ENCODE data around the gene TRAPPC11.

Gene TRAPPC11

DNA sequence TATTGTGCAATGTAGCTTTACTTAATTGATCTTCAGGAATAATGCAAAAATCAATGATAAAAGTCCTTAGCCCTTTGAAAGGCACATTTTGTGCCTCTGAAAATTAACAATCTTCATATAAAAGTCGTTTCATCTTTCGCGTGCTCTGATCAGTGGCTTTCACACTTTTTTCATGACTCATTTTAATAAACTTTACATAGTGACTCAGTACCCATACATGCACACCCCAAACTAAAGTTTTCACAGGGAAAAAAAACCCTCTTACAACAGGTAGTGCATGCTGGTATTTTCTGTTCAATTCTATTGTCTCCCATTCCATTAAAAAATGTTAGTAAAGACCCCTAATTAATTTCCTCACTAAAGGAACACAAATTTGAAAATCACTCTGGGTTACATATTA, 21.6 kb upstream of the TRAPPC11 start:
- DNase-seq (ENCODE audit: low read depth): no peak

DNA sequence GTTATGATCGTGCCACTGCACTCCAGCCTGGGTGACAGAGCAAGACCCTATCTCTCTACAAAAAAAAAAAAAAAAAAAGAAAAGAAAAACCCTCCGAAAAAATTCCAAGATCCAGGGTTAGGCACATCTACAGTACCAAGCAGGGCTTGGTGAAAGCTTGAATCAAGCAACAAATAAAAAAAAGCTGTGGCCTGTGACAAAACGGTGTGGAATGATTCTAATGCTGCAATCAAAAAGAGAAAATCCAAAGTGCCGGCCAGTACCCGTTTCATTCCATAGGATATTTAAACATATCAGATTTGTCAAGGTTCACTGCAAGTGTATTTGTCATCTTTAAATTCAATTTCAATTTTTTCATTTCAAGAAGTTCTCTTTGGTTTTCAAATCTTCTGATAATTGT, 20.7 kb upstream of the TRAPPC11 start:
- DNase-seq (ENCODE audit: low read depth): no peak

DNA sequence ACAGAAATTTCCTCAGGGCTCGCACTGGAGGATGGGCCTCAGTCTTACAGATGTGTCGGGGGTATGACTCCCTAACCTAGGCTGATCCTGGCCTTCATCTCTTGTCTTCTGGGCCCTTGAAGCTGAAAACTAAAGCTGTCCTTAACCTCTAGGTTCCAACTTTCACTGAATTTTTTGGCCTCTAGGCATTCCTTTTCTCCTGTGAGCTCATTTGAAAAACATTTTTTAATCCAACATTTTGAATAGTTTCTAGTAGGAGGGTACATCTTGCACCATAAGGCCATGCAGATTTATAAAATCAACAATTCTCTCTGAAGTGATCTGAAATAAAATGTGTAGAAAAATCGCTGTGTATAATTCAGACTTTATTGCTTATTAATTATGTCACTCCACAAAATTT, 19.8 kb upstream of the TRAPPC11 start:
- DNase-seq (ENCODE audit: low read depth): no peak

DNA sequence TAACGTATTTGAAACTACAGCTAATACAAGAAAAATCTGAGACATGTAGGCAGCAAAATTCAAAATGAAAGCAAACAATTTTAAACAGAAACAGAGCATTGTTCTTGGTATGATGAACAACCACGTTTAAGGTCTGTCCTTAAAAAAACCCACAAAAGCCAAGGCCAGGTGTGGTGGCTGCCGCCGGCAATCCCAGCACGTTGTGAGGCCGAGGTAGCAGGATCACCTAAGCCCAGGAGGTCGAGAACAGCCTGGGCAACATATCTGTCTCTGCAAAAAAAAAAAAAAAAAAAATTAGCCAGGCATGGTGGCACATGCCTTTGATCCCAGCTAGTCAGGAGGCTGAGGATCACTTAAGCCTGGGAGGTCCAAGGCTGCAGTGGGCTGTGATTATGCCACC, 13.8 kb upstream of the TRAPPC11 start:
- DNase-seq (ENCODE audit: low read depth): no peak

DNA sequence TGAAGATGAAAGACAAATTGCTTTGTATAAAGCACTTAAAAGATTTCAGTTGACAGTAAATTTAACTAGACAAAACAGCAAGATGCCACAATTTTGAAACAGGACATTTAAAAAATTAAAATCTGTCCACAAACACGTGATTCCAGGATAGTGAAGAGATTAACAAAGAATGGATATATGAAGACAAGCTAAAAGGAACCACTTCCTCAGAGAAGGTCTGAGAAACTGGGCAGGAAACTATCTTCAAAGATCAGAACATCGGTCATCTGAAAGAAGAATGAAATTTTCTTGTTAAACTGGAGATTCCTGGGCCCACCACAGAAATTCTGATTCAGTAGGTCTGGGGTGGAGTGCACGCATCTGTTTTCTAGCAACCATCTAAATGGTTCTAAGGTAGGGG, 1.5 kb upstream of the TRAPPC11 start:
- DNase-seq (ENCODE audit: low read depth): no peak

DNA sequence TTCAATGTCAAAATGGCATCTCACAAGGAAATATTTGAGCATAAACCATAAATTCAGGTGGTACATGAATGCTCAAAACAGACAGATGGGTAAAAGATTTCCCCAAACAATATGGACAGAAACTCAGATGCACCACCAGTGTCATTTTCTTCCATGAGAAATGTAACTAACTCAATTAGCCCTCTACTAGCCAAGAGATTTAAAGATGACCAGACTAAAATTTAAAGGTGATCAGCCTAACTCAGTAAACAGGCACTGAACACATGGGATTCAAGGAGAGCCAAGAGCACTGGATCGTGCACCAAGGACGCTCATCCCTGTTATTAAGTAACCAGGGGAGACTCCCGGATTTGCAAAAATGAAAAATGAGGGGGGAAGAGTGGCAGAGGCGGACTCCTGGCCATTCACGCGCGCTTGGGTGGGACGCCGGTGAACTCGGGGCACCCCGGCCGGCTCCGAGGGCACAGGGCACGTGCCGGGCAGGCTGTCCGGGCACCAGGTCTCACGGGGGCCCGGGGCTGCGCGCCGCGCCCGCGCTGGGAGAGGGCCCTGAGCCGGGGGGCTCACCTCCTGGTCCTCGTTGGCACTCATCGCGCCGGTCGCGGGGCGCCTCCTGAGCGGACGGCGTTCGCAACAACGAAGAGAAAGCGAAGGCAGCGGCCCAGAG, 598 bp upstream of the TRAPPC11 start:
- no peak for DNase-seq (ENCODE audit: low read depth)

GRCh38 chr4:183659872-183660242, 764 bp downstream of the TRAPPC11 start:
- DNase-seq (ENCODE audit: low read depth): no peak

DNA sequence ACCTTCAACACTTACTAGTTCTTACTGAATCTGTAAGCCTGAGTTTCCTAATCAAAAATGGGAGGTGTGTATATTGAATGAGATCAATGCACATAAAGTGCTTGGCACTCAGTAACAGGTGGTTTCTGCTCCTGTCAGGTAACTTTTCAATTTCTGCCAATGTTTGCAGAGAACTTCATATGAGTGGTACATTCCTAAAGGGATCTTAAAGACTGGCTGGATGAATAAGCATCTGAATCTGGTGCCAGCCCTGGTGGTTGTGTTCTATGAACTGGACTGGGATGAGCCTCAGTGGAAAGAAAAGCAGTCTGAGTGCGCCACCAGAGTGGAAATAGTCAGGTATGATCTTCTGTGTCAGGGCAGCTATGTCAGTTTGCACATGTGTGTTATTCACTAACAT, 7.0 kb downstream of the TRAPPC11 start:
- DNase-seq (ENCODE audit: low read depth): no peak

GRCh38 chr4:183670251-183670650, 11.2 kb downstream of the TRAPPC11 start:
- no peak for DNase-seq (ENCODE audit: low read depth)

DNA sequence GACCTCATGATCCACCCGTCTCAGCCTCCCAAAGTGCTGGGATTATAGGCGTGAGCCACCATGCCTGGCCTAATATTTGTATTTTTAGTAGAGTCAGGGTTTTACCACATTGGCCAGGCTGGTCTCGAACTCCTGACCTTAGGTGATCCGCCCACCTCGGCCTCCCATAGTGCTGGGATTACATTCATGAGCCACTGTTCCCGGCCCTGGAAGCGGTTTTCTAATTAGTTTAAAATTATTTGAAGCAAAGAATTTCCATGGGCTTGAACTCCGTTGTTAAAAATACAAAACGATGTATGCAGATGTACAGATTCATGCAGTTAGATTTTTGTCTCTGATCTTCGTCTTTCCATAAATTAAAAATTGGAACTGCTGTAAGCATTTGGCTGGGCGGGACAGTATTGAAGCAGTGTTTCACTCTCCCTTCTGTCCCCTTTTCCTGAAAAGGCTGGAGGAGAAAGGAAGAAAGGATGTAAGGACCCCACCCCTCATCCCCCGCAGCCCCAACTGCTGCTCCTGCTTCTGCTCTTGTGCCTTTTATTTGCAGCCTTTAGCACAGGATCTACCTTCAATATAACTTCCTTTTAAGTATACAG, 12.0 kb downstream of the TRAPPC11 start:
- no peak for DNase-seq (ENCODE audit: low read depth)

DNA sequence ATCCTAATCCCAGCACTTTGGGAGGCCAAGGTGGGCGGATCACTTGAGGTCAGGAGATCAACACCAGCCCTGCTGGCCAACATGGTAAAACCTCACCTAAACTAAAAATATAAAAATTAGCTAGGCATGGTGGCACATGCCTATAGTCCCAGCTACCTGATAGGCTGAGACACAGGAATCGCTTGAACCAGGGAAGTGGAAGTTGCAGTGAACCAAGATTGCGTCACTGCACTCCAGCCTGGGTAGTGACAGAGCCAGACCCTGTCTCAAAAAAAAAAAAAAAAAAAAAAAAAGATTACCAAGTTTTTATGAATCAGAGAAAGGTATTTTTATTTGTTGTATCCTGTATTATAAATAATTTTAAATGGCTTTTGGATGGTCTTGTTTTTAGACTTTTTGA, 15.1 kb downstream of the TRAPPC11 start:
- DNase-seq (ENCODE audit: low read depth): no peak

DNA sequence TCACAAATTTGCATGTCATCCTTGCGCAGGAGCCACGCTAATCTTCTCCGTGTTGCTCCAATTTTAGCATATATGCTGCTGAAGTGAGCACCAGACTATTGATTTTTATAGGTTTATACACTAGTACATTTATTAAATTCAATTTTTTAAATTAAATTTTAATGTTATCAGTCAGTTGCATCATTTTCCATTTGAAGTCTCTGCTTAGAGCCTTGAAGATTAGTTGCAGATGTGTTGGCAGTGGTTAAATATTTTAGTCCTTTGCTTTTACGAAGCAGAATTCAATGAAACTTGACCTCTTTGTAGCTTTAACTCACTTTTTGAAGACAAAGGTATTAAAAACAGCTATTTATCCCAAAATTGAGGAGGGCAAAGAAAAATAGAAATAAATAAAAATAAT, 16.5 kb downstream of the TRAPPC11 start:
- no peak for DNase-seq (ENCODE audit: low read depth)

DNA sequence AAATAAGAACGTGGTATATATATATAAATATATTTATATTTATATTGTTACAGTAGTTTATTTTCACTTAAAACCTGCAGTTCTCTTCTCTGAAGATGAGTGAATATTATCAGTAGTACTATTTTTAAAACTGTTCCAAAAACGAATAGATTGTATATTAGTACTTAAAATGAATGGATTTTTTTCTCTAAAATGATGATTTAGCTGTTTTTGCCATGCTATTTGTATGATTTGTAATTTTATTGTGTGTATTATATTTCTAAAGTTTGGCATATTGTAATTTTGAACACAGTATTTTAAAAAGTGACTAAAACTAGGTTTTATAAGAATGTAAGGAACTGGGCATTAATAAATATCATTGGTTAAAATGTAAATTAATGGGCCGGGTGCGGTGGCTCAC, 22.0 kb downstream of the TRAPPC11 start:
- no peak for DNase-seq (ENCODE audit: low read depth)

- DNase-seq (ENCODE audit: low read depth): no peak
Observed at GRCh38 chr4:183686461-183686860, 27.4 kb downstream of the TRAPPC11 start.

DNA sequence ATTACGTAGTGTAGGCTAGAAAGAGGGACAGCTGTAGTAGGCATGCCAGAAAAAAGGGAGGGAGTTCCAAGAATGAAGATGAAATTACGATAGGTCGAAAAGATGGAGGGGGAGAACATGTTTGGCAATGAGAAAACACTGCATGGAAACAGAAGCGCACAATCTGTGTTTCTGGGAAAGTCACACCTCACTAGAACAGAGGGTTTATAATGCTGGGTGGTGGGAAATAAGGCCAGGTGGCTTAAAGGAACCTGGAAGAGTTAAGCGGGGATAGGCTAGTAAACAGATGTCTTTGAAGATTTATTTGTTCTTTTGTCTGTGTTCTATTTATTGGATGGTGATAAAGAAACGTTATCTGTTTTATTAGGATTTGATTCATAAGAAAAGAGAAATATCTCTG, 29.1 kb downstream of the TRAPPC11 start:
- no peak for DNase-seq (ENCODE audit: low read depth)

DNA sequence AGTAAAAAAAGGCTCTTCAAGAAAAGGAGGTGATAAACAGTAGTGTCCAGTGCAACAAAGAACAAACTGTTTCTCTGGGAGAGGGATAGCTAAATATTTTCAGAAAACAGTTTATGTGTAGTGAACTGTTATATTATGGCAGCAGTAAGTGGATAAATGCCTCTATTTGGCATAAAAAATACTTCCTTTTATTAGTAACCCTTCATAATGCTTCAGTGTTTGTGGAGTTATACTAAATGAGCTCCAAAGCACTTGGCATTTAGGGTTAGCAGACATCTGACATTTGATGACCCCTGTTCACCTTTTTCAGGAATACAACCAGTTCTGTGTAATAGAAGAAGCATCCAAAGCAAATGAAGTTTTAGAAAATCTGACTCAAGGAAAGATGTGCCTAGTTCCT, 31.9 kb downstream of the TRAPPC11 start:
- DNase-seq (ENCODE audit: low read depth): no peak

DNA sequence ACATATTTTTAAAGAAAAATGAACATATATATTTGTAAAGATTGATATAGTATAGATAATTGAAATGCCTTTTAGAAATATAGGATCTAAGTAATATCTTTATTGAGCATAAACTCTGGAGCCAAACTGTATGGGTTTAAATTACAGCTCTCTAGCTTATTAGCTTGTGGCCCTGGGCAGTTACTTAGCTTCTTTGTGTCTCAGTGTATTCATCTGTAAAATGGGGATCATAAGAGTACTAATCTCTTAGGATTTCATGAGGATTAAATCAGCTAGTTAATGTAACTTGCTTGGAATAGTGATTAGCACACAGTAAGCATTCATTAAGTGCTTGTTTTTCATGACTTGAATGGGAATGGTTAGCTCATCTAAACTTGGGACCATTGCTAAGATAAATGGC, 32.8 kb downstream of the TRAPPC11 start:
- DNase-seq (ENCODE audit: low read depth): no peak

DNA sequence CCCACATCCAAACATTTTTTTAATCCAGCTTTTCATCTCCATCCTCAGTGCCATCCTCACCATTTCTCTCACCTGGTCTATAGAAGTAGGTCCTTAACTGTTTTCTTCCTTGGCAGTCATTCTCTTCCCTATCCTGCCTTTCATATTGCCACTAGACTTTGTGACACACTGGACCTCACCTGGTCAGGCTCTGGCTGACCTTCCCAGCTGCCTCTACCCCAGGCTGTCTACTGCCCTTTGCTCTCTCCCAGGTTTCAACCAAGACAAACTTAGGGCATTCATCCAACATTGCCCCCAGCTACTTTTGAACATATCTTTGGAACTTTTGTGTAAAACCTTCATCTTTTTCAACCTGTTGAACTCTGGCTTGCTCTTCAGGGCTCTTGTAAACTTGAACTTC, 39.8 kb downstream of the TRAPPC11 start:
- no peak for DNase-seq (ENCODE audit: low read depth)

- no peak for DNase-seq (ENCODE audit: low read depth)
Observed at GRCh38 chr4:183700407-183700806, 41.3 kb downstream of the TRAPPC11 start.

- DNase-seq (ENCODE audit: low read depth): no peak
Observed at GRCh38 chr4:183702492-183702891, 43.4 kb downstream of the TRAPPC11 start.

DNA sequence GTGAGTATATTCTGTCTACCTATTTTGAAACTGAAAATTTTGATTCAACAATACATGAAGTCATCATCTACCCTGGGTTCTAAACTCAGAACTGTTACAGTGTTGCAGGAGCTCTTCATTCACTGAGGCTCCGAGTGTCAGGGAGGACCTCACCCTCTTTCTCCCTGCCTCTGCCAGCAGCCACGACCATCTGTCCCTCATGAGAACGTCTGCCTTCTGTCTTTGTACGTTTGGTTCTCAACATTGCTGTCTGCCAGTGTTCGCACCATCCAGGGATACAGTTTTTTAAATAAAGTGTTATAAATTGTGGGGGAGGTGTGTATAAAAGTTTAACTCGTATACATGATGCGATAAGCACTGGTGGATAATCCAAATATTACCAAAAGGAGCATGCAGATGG, 55.5 kb downstream of the TRAPPC11 start:
- no peak for DNase-seq (ENCODE audit: low read depth)

DNA sequence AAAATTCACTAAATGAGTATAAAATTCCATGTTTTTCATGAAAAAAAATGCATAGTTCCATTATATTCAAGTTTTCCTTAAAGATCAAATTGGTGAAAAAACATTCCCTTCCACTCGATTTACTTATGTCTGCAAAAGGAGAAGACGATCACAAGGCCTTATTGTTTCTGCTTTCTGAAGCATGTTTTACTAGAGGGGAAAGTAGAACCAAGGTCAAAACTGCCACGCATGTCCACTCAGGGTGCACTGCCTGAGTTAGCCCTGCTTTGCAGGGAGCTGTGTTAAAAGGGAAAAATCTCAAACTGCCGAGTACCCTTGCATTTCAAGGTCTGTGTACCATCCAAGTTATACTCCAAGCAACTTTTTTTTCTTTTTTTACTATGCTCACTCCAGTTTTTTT, 57.2 kb downstream of the TRAPPC11 start:
- DNase-seq (ENCODE audit: low read depth): no peak

- no peak for DNase-seq (ENCODE audit: low read depth)
Observed at GRCh38 chr4:183718876-183719275, 59.8 kb downstream of the TRAPPC11 start.
